Heart left ventricle (tissue), 16 donors: Measurements from ENCODE around the gene ENTPD1. TPM values are rescaled to one million over a fixed set of nuclear protein-coding genes. Genes with fewer than 3 reads are reported as not detected.

Experiments
- ATAC-seq, 4 donors: fragments of 200-7000 bp; cut with Tn5 transposase; one replicate each; pipeline ENCODE4 v1.9.1; 2020 to 2022; ENCODE audit warnings: moderate library complexity in 4 of 4, mild to moderate bottlenecking in 3 of 4, moderate number of reproducible peaks in 1 of 4
- DNase-seq, 5 donors: peaks; one replicate each; pipeline ENCODE4 v3.0.0-alpha.2; 2020
- H3K27ac ChIP-seq, 12 donors: fragments of 200-600 bp; sonication (generic) in 4 of 12; one replicate each; pipeline versions ENCODE4 v1.5.0 to v1.8.0; 2016 to 2022; ENCODE audit warnings: mild to moderate bottlenecking in 2 of 12
- H3K27me3 ChIP-seq, 9 donors: fragments of 200-600 bp; sonication (generic) in 2 of 9; one replicate each; pipeline versions ENCODE4 v1.5.1 to v1.8.0; 2016 to 2022; ENCODE audit warnings: mild to moderate bottlenecking in 3 of 9
- H3K36me3 ChIP-seq, 9 donors: fragments of 200-600 bp; sonication (generic) in 2 of 9; one replicate each; pipeline versions ENCODE4 v1.5.0 to v1.8.0; 2018 to 2022; ENCODE audit warnings: mild to moderate bottlenecking in 2 of 9
- H3K4me1 ChIP-seq, 12 donors: fragments of 200-600 bp; sonication (generic) in 4 of 12; one replicate each; pipeline versions ENCODE4 v1.5.0 to v1.8.0; 2016 to 2022; ENCODE audit warnings: mild to moderate bottlenecking in 3 of 12
- H3K4me3 ChIP-seq, 12 donors: fragments of 200-600 bp; sonication (generic) in 4 of 12; one replicate each; pipeline versions ENCODE4 v1.5.0 to v1.8.0; 2017 to 2022; ENCODE audit warnings: mild to moderate bottlenecking in 9 of 12, moderate library complexity in 4 of 12
- H3K9me3 ChIP-seq, 12 donors: fragments of 200-600 bp; sonication (generic) in 4 of 12; one replicate each; pipeline versions ENCODE4 v1.5.0 to v1.8.0; 2016 to 2022; ENCODE audit warnings: mild to moderate bottlenecking in 1 of 12
- CTCF ChIP-seq, 12 donors: fragments of 200-600 bp; sonication (generic) in 4 of 12; IDR thresholded peaks; one replicate each; pipeline versions ENCODE4 v1.5.0 to v1.8.0; 2018 to 2022; ENCODE audit warnings: antibody characterized with exemption in 12 of 12, mild to moderate bottlenecking in 5 of 12
- POLR2A ChIP-seq, 2 donors: fragments of 450-650 bp; IDR thresholded peaks; one replicate each; pipeline ENCODE4 v1.6.1; 2017; ENCODE audit warnings: antibody characterized with exemption in 2 of 2, mild to moderate bottlenecking in 2 of 2, moderate library complexity in 2 of 2
- WGBS, 4 donors: extraction: QIAGEN DNeasy Blood & Tissue Kit in 2 of 4; methylation state at CpG; one replicate each; pipeline versions ENCODE4 v1.1.5 to v1.1.7; 2013 to 2018; 5-methylcytosine and 5-hydroxymethylcytosine counted together
- intact Hi-C, 10 donors: fragments of 100-400 bp; cut with DNase I; formaldehyde crosslinking; loops; one replicate each; pipeline versions ENCODE4 v1.11.1 to v1.14.2; 2022
- polyA plus RNA-seq, 2 donors: library from polyadenylated mRNA; stranded (reverse); fragments of 200-250 nt; gene quantifications; one replicate each; pipeline ENCODE4 v1.2.3, GENCODE V29; 2013
- total RNA-seq, 9 donors: library from RNA; depleted of rRNA in 2 of 9; stranded (reverse); fragments of >200 nt in 2 of 9; fragmentation: NEBNext Ultra II Directional in 3 of 9; extraction: Animal tissue kit (Norgen Biotek cat#: 25700) in 3 of 9; gene quantifications; one replicate each; pipeline versions ENCODE4 v1.1.0 to v1.2.4, GENCODE V29; 2016 to 2023
- donor health status: ischemic (EF 13 %, LVEDD 7.1; RV severe dilation, severe dysfunction).
- donor health status: healthy with polysubstance abuse.
- donor health status: DM: no; HTN: yes; CAD: no.
- donor health status: DM: no; HTN: no; CAD: no.
- donor health status: ischemic (EF 25% LVEDD 6.9; RV normal size, moderate dysfunction).
- donor health status: ischemic (EF 25% LVEDD 5.7; RV mildly dilated, moderate dysfunction).
- donor health status: healthy.
- donor health status: DM: yes; HTN: yes; CAD: no.
- donor health status: ischemic (EF 35%, LVEDD 5.7; RV mildly dilated, moderate dysfunction).
- donor health status: nonischemic (EF 11% LVEDD 7.7; RV severe dilation, severe dysfunction).
- donor health status: DM: yes; HTN: yes; CAD: no.
- donor health status: PGD.
- donor health status: ischemic (EF 29% LVEDD 5.4; RV normal size, mild dysfunction).
- donor health status: nonischemic (EF 23%, LVEDD 6.1; RV moderate dilation, normal function).

ENTPD1 gene
- total and polyA plus RNA-seq, 11 donors: 3.3 to 23.2 (median 7.6) TPM

- Histone ChIP-seq H3K27me3 (no peaks in the 10 kb centered on the region), H3K9me3 (no peaks in the 10 kb centered on the region), H3K27ac (no peak overlapping the region), H3K36me3 (peaks cover 0 to 63% (median 43%) of the 10 kb centered on the region in 9 donors), H3K4me1 (peaks cover 0 to 2% (median 0%) of the 10 kb centered on the region in 12 donors), H3K4me3 (no peak overlapping the region)
- intact Hi-C loops: loop anchor here in 9 of 10 donors (1.0 to 5.0 kb wide), 4 partner anchors 168 to 173 kb away; partner anchors contain the start of gene TCTN3 (in 6 of the 9)
- DNase-seq (peak in 2 of 5 donors; percentile 23 to 33), ATAC-seq (peak in 3 of 4 donors; percentile 86 to 92 (median 89))
- peak; percentile 49 to 78 (median 60) for TF ChIP-seq CTCF (IDR thresholded peaks at IDR 0.05)
- no peak for TF ChIP-seq POLR2A (IDR thresholded peaks at IDR 0.05)
- WGBS, 4 donors: 36 to 45% (median 39%) methylated on average over 7 of the region's 7 CpGs
Observed at GRCh38 chr10:95864906-95865813, 109.2 kb downstream of the ENTPD1 start.

GRCh38 chr10:95865814-95866466 lies 110.0 kb downstream of the ENTPD1 start:
- Histone ChIP-seq H3K9me3 (no peaks in the 10 kb centered on the region), H3K4me1 (no peaks in the 10 kb centered on the region), H3K27me3 (no peaks in the 10 kb centered on the region), H3K4me3 (no peak overlapping the region), H3K27ac (no peak overlapping the region), H3K36me3 (peaks cover 0 to 61% (median 46%) of the 10 kb centered on the region in 9 donors)
- no peak for DNase-seq
- 82 to 88% (median 88%) methylated on average over 6 of the region's 6 CpGs for WGBS, 4 donors
- no peak for ATAC-seq
- intact Hi-C loops: loop anchor here in 6 of 10 donors (1.0 to 5.0 kb wide), 3 partner anchors 171 to 174 kb away; partner anchors contain the start of gene TCTN3 (in 4 of the 6)
- TF ChIP-seq POLR2A (IDR thresholded peaks at IDR 0.05): no peak

GRCh38 chr10:95866467-95866842 lies 110.5 kb downstream of the ENTPD1 start:
- peaks cover 0 to 55% (median 46%) of the 10 kb centered on the region in 9 donors for H3K36me3 ChIP-seq
- DNase-seq (no peak), ATAC-seq (no peak)
- no peaks in the 10 kb centered on the region for H3K27me3 ChIP-seq
- H3K9me3 ChIP-seq: no peaks in the 10 kb centered on the region
- intact Hi-C loops: loop anchor here in 4 of 10 donors (5.0 kb wide), 1 partner anchor 174 kb away; the partner anchor contains the start of gene TCTN3 (in 4 of the 4)
- H3K4me1 ChIP-seq: no peaks in the 10 kb centered on the region
- no peak overlapping the region for H3K27ac ChIP-seq
- WGBS, 4 donors: 91 to 95% (median 94%) methylated on average over 2 of the region's 2 CpGs
- no peak for TF ChIP-seq POLR2A (IDR thresholded peaks at IDR 0.05)
- no peak for TF ChIP-seq CTCF (IDR thresholded peaks at IDR 0.05)
- no peak overlapping the region for H3K4me3 ChIP-seq

- DNase-seq (no peak), ATAC-seq (no peak)
- Histone ChIP-seq H3K36me3 (peaks cover 0 to 57% (median 51%) of the 10 kb centered on the region in 9 donors), H3K9me3 (no peaks in the 10 kb centered on the region), H3K27me3 (no peaks in the 10 kb centered on the region), H3K4me3 (no peak overlapping the region), H3K4me1 (no peaks in the 10 kb centered on the region), H3K27ac (no peak overlapping the region)
- 93 to 96% (median 94%) methylated on average over 4 of the region's 4 CpGs for WGBS, 4 donors
- TF ChIP-seq CTCF (IDR thresholded peaks at IDR 0.05) (no peak), POLR2A (IDR thresholded peaks at IDR 0.05) (no peak)
- intact Hi-C loops: loop anchor here in 4 of 10 donors (5.0 kb wide), 1 partner anchor 176 kb away; the partner anchor contains the start of gene TCTN3 (in 4 of the 4)
Observed at GRCh38 chr10:95867866-95868265, 111.9 kb downstream of the ENTPD1 start.
